ENCODE measurements around the gene BABAM2.

BABAM2 gene

GRCh38 chr2:28276807-28277206, 386.3 kb downstream of the BABAM2 start:
- H3K9me3 ChIP-seq, result no peaks in the 10 kb centered on the region
- H3K27ac ChIP-seq, result no peak overlapping the region

GRCh38 chr2:28277466-28277865, 386.9 kb downstream of the BABAM2 start:
- Histone ChIP-seq H3K27me3 (no peaks in the 10 kb centered on the region), H3K9me3 (no peaks in the 10 kb centered on the region), H3K4me3 (no peak overlapping the region), H3K4me2 (no peak overlapping the region), H3K4me1 (no peaks in the 10 kb centered on the region; the same call in 1 of the 2 replicates), H3K36me3 (0 out of 2 replicates have a peak, but pooled peaks cover 5% of the 10 kb centered on the region), H4K20me1 (no peaks in the 10 kb centered on the region), H3K9ac (no peak overlapping the region), H3K27ac (no peak overlapping the region)
- no peak for TF ChIP-seq Cebpa-rat (IDR thresholded peaks at IDR 0.05)

More at GRCh38 chr2:28276807-28277206, 386.3 kb downstream of the BABAM2 start:
- no peak overlapping the region for H3K4me3 ChIP-seq
- H4K20me1 ChIP-seq, result no peaks in the 10 kb centered on the region
- H3K4me2 ChIP-seq, result no peak overlapping the region
- H3K36me3 ChIP-seq, result 0 out of 2 replicates have a peak, but pooled peaks cover 5% of the 10 kb centered on the region
- H3K27me3 ChIP-seq, result no peaks in the 10 kb centered on the region
- no peak overlapping the region for H3K9ac ChIP-seq
- H3K4me1 ChIP-seq, result no peaks in the 10 kb centered on the region; the same call in 1 of the 2 replicates
- TF ChIP-seq Cebpa-rat (IDR thresholded peaks at IDR 0.05), result no peak

GRCh38 chr2:28279371-28279770, 388.8 kb downstream of the BABAM2 start:
- no peaks in the 10 kb centered on the region; the same call in 1 of the 2 replicates for H3K4me1 ChIP-seq
- no peak for TF ChIP-seq Cebpa-rat (IDR thresholded peaks at IDR 0.05)
- no peaks in the 10 kb centered on the region for H3K9me3 ChIP-seq
- no peaks in the 10 kb centered on the region for H3K27me3 ChIP-seq
- H3K4me2 ChIP-seq, result no peak overlapping the region
- H3K4me3 ChIP-seq, result no peak overlapping the region
- H4K20me1 ChIP-seq, result no peaks in the 10 kb centered on the region
- no peak overlapping the region for H3K27ac ChIP-seq
- H3K36me3 ChIP-seq, result 0 out of 2 replicates have a peak, but pooled peaks cover 5% of the 10 kb centered on the region
- H3K9ac ChIP-seq, result no peak overlapping the region

DNA sequence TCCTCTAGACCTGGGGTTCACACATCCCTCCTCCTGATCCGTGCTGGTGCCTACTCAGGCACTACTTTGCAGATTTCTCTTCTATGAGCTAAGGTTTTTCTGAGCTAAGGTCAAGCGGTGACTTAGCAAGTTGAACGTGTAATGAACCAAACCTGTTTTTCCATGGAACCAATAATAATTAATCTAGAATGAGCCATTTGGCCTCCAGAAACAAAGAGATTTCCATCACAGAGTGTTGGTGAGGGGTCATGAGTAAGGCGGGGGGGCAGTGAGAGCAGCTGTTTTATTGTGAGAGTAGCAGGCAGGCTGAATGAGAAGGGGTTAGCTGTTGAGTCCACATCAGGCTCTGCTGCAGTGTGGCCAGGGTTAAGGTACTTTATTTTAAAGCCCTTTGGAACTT, 390.1 kb downstream of the BABAM2 start:
- Histone ChIP-seq H3K9ac (no peak overlapping the region), H3K4me1 (no peaks in the 10 kb centered on the region; the same call in 1 of the 2 replicates), H3K36me3 (no peaks in the 10 kb centered on the region), H3K27me3 (no peaks in the 10 kb centered on the region), H4K20me1 (no peaks in the 10 kb centered on the region), H3K27ac (no peak overlapping the region), H3K4me2 (no peak overlapping the region), H3K9me3 (no peaks in the 10 kb centered on the region), H3K4me3 (no peak overlapping the region)
- no peak for TF ChIP-seq Cebpa-rat (IDR thresholded peaks at IDR 0.05)

DNA sequence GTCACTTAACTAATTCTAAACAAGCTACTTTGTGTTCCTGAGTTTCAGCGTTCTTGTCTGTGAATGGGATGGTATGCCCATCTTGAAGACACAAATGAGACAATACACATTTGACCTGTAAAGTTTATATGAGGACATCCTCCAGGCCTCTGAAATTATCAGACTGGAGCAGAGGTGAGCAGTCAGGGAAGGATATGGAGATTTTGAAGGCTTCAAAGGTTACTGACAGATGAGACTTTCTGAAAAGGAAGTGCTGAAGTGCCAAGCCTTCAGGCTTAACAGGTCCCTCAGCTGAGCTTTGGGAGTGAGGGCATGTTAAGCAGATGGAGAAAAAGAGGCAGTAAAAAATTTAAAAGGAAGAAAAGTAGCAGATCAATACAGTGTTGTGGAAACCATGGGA, 391.2 kb downstream of the BABAM2 start:
- Histone ChIP-seq H3K4me2 (no peak overlapping the region), H3K36me3 (no peaks in the 10 kb centered on the region), H3K4me1 (no peaks in the 10 kb centered on the region; the same call in 1 of the 2 replicates), H3K9me3 (no peaks in the 10 kb centered on the region), H4K20me1 (no peaks in the 10 kb centered on the region), H3K27me3 (no peaks in the 10 kb centered on the region), H3K4me3 (no peak overlapping the region), H3K9ac (no peak overlapping the region), H3K27ac (no peak overlapping the region)
- TF ChIP-seq Cebpa-rat (IDR thresholded peaks at IDR 0.05), result no peak

GRCh38 chr2:28282248-28282647, 391.7 kb downstream of the BABAM2 start:
- Histone ChIP-seq H3K9ac (no peak overlapping the region), H3K4me1 (no peaks in the 10 kb centered on the region), H3K27ac (no peak overlapping the region), H3K27me3 (no peaks in the 10 kb centered on the region), H3K9me3 (no peaks in the 10 kb centered on the region), H3K4me2 (no peak overlapping the region), H3K36me3 (peaks cover under 1% of the 10 kb centered on the region), H3K4me3 (no peak overlapping the region), H4K20me1 (no peaks in the 10 kb centered on the region)
- TF ChIP-seq Cebpa-rat (IDR thresholded peaks at IDR 0.05), result no peak

DNA sequence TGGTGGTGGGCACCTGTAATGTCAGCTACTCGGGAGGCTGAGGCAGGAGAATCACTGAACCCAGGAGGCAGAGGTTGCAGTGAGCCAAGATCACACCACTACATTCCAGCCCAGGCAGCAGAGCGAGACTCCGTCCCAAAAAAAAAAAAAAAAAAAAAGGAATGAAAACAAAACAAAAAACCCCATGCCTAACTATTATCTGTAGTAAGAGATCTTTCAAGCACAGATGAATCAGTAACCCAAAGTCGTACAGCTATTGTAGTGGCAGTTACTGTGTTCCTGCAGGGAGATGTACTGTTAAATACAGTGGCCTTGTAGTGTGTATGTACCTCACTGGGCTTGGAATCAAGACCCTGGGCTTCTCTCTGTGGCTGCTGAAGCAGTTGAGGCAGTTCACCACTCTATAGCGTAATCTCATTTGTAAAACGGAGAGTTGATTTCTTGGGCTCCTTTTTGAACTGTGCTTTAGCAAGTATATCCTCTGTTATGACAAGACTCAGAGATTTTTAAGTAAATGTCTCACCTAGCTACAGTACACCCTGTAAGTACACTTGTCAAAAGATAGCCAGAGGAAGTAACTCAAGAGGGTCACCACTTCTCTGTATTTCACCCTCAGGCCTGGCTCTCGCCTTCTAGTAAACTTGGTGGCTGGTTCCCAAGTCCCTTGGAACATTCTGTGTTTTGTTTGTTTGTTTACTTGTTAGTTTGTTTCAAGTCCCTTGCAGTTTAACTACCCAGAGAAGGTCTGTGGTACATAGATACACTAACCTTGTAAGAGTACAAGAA, 392.5 kb downstream of the BABAM2 start:
- no peak for TF ChIP-seq Cebpa-rat (IDR thresholded peaks at IDR 0.05)
- no peaks in the 10 kb centered on the region for H4K20me1 ChIP-seq
- no peak overlapping the region for H3K27ac ChIP-seq
- no peak overlapping the region for H3K4me2 ChIP-seq
- no peaks in the 10 kb centered on the region for H3K9me3 ChIP-seq
- no peaks in the 10 kb centered on the region for H3K4me1 ChIP-seq
- H3K4me3 ChIP-seq, result no peak overlapping the region
- H3K36me3 ChIP-seq, result peaks cover 9% of the 10 kb centered on the region
- H3K9ac ChIP-seq, result no peak overlapping the region
- no peaks in the 10 kb centered on the region for H3K27me3 ChIP-seq

DNA sequence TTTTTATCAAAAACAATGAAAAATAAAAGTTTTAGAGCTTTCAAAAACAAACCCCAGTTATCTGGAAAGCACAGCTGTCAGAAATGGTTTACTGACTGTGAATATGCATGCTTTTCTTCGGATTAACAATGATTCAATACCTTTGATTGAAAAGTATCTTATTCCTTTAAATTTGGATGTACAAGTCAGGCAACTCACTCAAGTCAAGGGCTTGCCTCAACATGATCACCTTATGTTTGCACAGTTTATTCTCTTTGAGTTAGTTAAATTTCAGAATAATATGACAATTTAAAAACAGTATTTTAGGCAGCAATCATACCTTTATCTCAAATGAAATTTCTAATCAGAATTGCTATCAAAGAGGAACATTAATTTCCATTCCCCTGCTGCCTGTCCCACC, 393.3 kb downstream of the BABAM2 start:
- H3K4me1 ChIP-seq, result no peaks in the 10 kb centered on the region

GRCh38 chr2:28286678-28287077, 396.1 kb downstream of the BABAM2 start:
- Histone ChIP-seq H3K27ac (no peak overlapping the region), H4K20me1 (no peaks in the 10 kb centered on the region), H3K9me3 (no peaks in the 10 kb centered on the region), H3K4me2 (no peak overlapping the region), H3K4me3 (no peak overlapping the region), H3K4me1 (no peaks in the 10 kb centered on the region), H3K27me3 (no peaks in the 10 kb centered on the region), H3K9ac (no peak overlapping the region), H3K36me3 (peaks cover 9% of the 10 kb centered on the region)
- TF ChIP-seq Cebpa-rat (IDR thresholded peaks at IDR 0.05), result no peak

More for the DNA sequence above, 393.3 kb downstream of the BABAM2 start:
- Histone ChIP-seq H3K4me3 (no peak overlapping the region), H3K9ac (no peak overlapping the region), H3K9me3 (no peaks in the 10 kb centered on the region), H3K27ac (no peak overlapping the region), H3K27me3 (no peaks in the 10 kb centered on the region), H4K20me1 (no peaks in the 10 kb centered on the region), H3K4me2 (no peak overlapping the region), H3K36me3 (peaks cover 9% of the 10 kb centered on the region)
- TF ChIP-seq Cebpa-rat (IDR thresholded peaks at IDR 0.05), result no peak

GRCh38 chr2:28287256-28287915, 396.9 kb downstream of the BABAM2 start:
- no peaks in the 10 kb centered on the region for H3K9me3 ChIP-seq
- no peak overlapping the region for H3K4me3 ChIP-seq
- no peaks in the 10 kb centered on the region for H3K4me1 ChIP-seq
- TF ChIP-seq Cebpa-rat (IDR thresholded peaks at IDR 0.05), result no peak
- no peak overlapping the region for H3K27ac ChIP-seq
- no peak overlapping the region for H3K9ac ChIP-seq
- no peaks in the 10 kb centered on the region for H4K20me1 ChIP-seq
- no peak overlapping the region for H3K4me2 ChIP-seq
- H3K36me3 ChIP-seq, result peaks cover 9% of the 10 kb centered on the region
- H3K27me3 ChIP-seq, result no peaks in the 10 kb centered on the region
